HEK293T (cell line): ENCODE measurements around the gene GLRA3.

Source experiments
- CTCF ChIA-PET: fragments of 350-600 bp; formaldehyde crosslinking; extraction: SDS; loops from one replicate; lab custom pipeline; 2021; ENCODE audit warnings: antibody characterized with exemption, inconsistent platforms; lab: Yijun Ruan, JAX
- POLR2A ChIA-PET: fragments of 350-600 bp; formaldehyde crosslinking; extraction: SDS; loops from one replicate; lab custom pipeline; 2020; ENCODE audit warnings: antibody characterized with exemption, inconsistent platforms; lab: Yijun Ruan, JAX
- DNase-seq: peaks from one replicate; pipeline ENCODE4 v3.0.0; 2012; ENCODE audit warnings: mixed read lengths; ENCODE audit errors: extremely low spot score
- ARNT ChIP-seq: fragments of 450-650 bp; IDR thresholded peaks from 2 replicates; pipeline ENCODE4 v1.6.1; 2017; ENCODE audit warnings: mild to moderate bottlenecking
- BHLHE40 ChIP-seq: fragments of 450-650 bp; IDR thresholded peaks from 2 replicates; pipeline ENCODE4 v1.6.1; 2016; ENCODE audit warnings: mild to moderate bottlenecking, moderate library complexity, borderline replicate concordance
- CTBP1 ChIP-seq: fragments of 450-650 bp; IDR thresholded peaks from 2 replicates; pipeline ENCODE4 v1.6.1; 2016; ENCODE audit warnings: borderline replicate concordance
- ELF4 ChIP-seq: fragments of 450-650 bp; IDR thresholded peaks from 2 replicates; pipeline ENCODE4 v1.6.1; 2017; ENCODE audit warnings: antibody characterized with exemption
- FOXA1 ChIP-seq: fragments of 450-650 bp; IDR thresholded peaks from 2 replicates; pipeline ENCODE4 v1.6.1; 2016; ENCODE audit warnings: mild to moderate bottlenecking
- FOXK2 ChIP-seq: fragments of 450-650 bp; IDR thresholded peaks from 2 replicates; pipeline ENCODE4 v1.6.1; 2016; ENCODE audit warnings: mild to moderate bottlenecking
- FOXM1 ChIP-seq: fragments of 450-650 bp; IDR thresholded peaks from 2 replicates; pipeline ENCODE4 v1.6.1; 2017; ENCODE audit warnings: mild to moderate bottlenecking, borderline replicate concordance
- HDGF ChIP-seq: fragments of 450-650 bp; IDR thresholded peaks from 2 replicates; pipeline ENCODE4 v1.6.1; 2017; ENCODE audit warnings: antibody characterized with exemption, borderline replicate concordance
- L3MBTL2 ChIP-seq: fragments of 450-650 bp; conservative IDR thresholded peaks from 2 replicates; pipeline ENCODE4 v1.6.1; 2016; ENCODE audit warnings: mild to moderate bottlenecking
- LEF1 ChIP-seq: fragments of 450-650 bp; IDR thresholded peaks from 2 replicates; pipeline ENCODE4 v1.6.1; 2017; ENCODE audit warnings: mild to moderate bottlenecking, borderline replicate concordance
- NFRKB ChIP-seq: fragments of 450-650 bp; IDR thresholded peaks from 2 replicates; pipeline ENCODE4 v1.6.1; 2016; ENCODE audit warnings: mild to moderate bottlenecking, moderate library complexity
- SP1 ChIP-seq: fragments of 450-650 bp; IDR thresholded peaks from 2 replicates; pipeline ENCODE4 v1.6.1; 2017
- SUZ12 ChIP-seq: fragments of 450-650 bp; IDR thresholded peaks from 2 replicates; pipeline ENCODE4 v1.6.1; 2016; ENCODE audit warnings: mild to moderate bottlenecking
- TARDBP ChIP-seq: fragments of 450-650 bp; IDR thresholded peaks from 2 replicates; pipeline ENCODE4 v1.6.1; 2016
- ZNF384 ChIP-seq: fragments of 450-650 bp; IDR thresholded peaks from 2 replicates; pipeline ENCODE4 v1.6.1; 2016
- TF ChIP-seq, protein P1 (sequence below): fragments of 450-650 bp; IDR thresholded peaks from 2 replicates; pipeline ENCODE4 v1.6.1; 2016

GLRA3 gene

GRCh38 chr4:174665799-174666198 is 163.2 kb downstream of the GLRA3 start:
- ChIA-PET CTCF (no interaction called here), POLR2A (no interaction called here)
- TF ChIP-seq FOXK2 (no peak), FOXM1 (no peak), L3MBTL2 (no peak), ELF4 (no peak), ARNT (no peak), SUZ12 (no peak), CTBP1 (no peak), NFRKB (no peak), ZNF384 (no peak), LEF1 (no peak), TARDBP (no peak), FOXA1 (no peak)
- TF ChIP-seq, protein P1, sequence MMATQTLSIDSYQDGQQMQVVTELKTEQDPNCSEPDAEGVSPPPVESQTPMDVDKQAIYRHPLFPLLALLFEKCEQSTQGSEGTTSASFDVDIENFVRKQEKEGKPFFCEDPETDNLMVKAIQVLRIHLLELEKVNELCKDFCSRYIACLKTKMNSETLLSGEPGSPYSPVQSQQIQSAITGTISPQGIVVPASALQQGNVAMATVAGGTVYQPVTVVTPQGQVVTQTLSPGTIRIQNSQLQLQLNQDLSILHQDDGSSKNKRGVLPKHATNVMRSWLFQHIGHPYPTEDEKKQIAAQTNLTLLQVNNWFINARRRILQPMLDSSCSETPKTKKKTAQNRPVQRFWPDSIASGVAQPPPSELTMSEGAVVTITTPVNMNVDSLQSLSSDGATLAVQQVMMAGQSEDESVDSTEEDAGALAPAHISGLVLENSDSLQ: no peak
- no peak for DNase-seq

DNA sequence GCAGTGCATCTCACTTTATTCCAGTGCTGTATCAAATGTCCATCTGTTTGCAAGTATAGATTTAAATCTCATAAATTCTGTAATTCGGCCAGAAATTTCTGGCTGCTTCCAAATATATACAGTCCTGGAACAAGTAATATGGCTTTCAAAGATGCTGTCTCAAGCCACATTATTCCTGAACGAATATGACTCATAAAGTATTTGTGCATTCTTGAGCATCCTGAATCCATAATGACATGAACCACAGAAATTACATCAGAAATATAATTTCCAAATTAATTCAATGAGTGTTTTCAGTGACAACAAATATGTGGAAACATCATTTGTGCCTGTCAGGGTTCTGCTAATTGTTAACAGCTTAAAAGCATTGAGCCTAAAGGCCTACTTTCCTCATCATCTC is 165.8 kb downstream of the GLRA3 start:
- CTCF ChIA-PET: interaction anchor here (1.1 kb wide), 1 partner anchor 13 kb away, joined by 4 read pairs; no protein-coding TSS in a partner anchor
- no peak for DNase-seq
- TF ChIP-seq CTBP1 (no peak), FOXM1 (no peak), SP1 (no peak), SUZ12 (no peak), FOXA1 (no peak), NFRKB (no peak), ZNF384 (no peak), ELF4 (no peak), TARDBP (no peak), FOXK2 (no peak), L3MBTL2 (no peak), ARNT (no peak), LEF1 (no peak), BHLHE40 (no peak)
- TF ChIP-seq, protein P1: no peak
- POLR2A ChIA-PET: no interaction called here

DNA sequence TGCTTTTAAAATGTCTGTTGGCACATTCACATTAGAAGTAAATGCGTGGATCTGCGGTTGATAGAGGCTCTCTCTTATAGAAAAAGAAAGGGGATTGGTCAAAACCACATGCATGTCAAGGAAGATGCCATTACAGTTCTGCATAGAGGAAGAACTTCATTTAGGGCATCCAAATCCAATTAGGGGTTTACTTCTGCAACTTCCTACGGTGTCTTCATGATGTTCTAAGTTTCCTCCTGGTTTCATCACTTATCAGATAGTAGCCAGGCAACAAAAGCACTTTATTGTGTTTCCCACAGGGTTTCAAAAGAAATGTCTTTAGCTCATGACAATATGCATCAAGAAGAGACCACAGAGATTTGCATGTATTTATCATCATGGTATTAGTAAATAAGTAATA is 170.8 kb downstream of the GLRA3 start:
- TF ChIP-seq TARDBP (no peak), SUZ12 (no peak), NFRKB (no peak), FOXM1 (no peak), L3MBTL2 (no peak), FOXA1 (no peak), HDGF (no peak), SP1 (no peak), ZNF384 (no peak), CTBP1 (no peak), ELF4 (no peak), FOXK2 (no peak), LEF1 (no peak), ARNT (no peak), BHLHE40 (no peak)
- TF ChIP-seq, protein P1: no peak
- POLR2A ChIA-PET: no interaction called here
- CTCF ChIA-PET: no interaction called here
- DNase-seq: no peak

DNA sequence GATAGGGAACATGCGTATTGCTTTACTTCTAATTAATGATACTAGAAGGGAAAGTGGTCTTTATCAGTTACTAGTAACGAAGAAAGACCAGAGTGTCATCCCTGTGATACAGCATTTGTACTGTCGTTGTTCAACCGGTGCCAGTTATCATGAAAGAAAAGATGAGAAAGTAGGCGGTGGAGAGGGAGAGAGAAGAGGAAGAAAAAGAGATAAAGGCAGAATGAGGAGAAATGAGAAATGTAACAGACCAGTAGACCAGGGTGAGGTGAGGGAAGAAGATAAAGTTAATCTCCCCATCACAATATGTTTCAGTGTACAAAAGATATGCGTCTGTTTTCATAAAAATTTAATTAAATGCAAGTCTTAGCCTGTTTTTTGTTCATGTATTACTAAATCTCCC is 171.6 kb downstream of the GLRA3 start:
- DNase-seq: no peak
- CTCF ChIA-PET: interaction anchor here (0.6 kb wide), 1 partner anchor 129 kb away, joined by 3 read pairs; no protein-coding TSS in a partner anchor
- POLR2A ChIA-PET: no interaction called here
- TF ChIP-seq TARDBP (no peak), HDGF (no peak), ARNT (no peak)

DNA sequence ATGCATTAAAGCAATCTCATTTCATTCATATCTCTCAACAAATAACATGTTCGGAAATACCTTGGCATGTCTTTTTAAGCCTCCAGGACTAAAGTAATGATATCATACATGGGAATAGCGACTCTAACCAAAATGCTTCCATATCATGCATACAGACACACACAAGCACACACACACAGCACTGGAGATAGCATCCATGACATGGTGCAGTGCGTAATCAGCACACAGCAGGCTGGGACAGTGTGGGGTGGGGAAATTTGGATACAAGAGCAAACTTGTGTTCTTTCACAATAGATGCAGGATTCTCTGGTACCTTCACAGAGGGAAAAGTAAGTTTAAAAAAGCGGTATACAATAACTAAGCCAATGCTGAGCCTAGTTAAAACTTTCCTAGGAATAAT is 174.4 kb downstream of the GLRA3 start:
- no peak for DNase-seq
- POLR2A ChIA-PET: no interaction called here
- CTCF ChIA-PET: no interaction called here
- TF ChIP-seq FOXM1 (no peak), FOXA1 (no peak), ARNT (no peak), HDGF (no peak), BHLHE40 (no peak), CTBP1 (no peak), L3MBTL2 (no peak), SP1 (no peak), FOXK2 (no peak), ZNF384 (no peak), ELF4 (no peak), SUZ12 (no peak), NFRKB (no peak), TARDBP (no peak)
- TF ChIP-seq, protein P1: no peak
